MM.1S (cell line): Measurements from ENCODE around the gene ZNF74.

Experiments
- DNase-seq: peaks from one replicate; pipeline ENCODE4 v3.0.0-alpha.2; 2015
- H2AFZ ChIP-seq: fragments of 300-600 bp; sonication (generic); 2 replicates; pipeline ENCODE4 v1.6.0; 2016; ENCODE audit warnings: antibody characterized with exemption, low read length
- H3F3A ChIP-seq: fragments of 300-600 bp; sonication (generic); 2 replicates; pipeline ENCODE4 v1.6.1; 2016; ENCODE audit warnings: mild to moderate bottlenecking, antibody characterized with exemption, low read length, moderate library complexity, mixed read lengths; ENCODE audit not compliant: insufficient read depth
- H3K27ac ChIP-seq: fragments of 300-600 bp; sonication (generic); 2 replicates; pipeline ENCODE4 v1.5.1; 2016; ENCODE audit warnings: mild to moderate bottlenecking, low read length
- H3K27me3 ChIP-seq: fragments of 300-600 bp; sonication (generic); replicated peaks from 2 replicates; pipeline ENCODE4 v1.6.0; 2016; ENCODE audit warnings: low read length; ENCODE audit not compliant: insufficient read depth
- H3K36me3 ChIP-seq: fragments of 300-600 bp; sonication (generic); replicated peaks from 2 replicates; pipeline ENCODE4 v1.6.1; 2016; ENCODE audit warnings: mild to moderate bottlenecking, low read length, mixed read lengths; ENCODE audit not compliant: insufficient read depth
- H3K4me1 ChIP-seq: fragments of 300-600 bp; sonication (generic); 2 replicates; pipeline ENCODE4 v1.6.1; 2016; ENCODE audit warnings: low read length, mixed read lengths
- H3K4me2 ChIP-seq: fragments of 300-600 bp; sonication (generic); 2 replicates; pipeline ENCODE4 v1.6.0; 2016; ENCODE audit warnings: low read depth, low read length
- H3K4me3 ChIP-seq: fragments of 300-600 bp; sonication (generic); 2 replicates; pipeline ENCODE4 v1.5.1; 2016; ENCODE audit warnings: low read length, mixed read lengths
- H3K79me2 ChIP-seq: fragments of 300-600 bp; sonication (generic); 2 replicates; pipeline ENCODE4 v1.6.1; 2016; ENCODE audit warnings: mixed run types, low read length, mixed read lengths
- H3K9ac ChIP-seq: fragments of 300-600 bp; sonication (generic); 2 replicates; pipeline ENCODE4 v1.6.1; 2016; ENCODE audit warnings: low read length, mixed read lengths
- H3K9me2 ChIP-seq: fragments of 300-600 bp; sonication (generic); replicated peaks from 2 replicates; pipeline ENCODE4 v1.6.1; 2016; ENCODE audit warnings: mild to moderate bottlenecking, low read length, mixed read lengths; ENCODE audit not compliant: insufficient read depth
- H3K9me3 ChIP-seq: fragments of 300-600 bp; sonication (generic); replicated peaks from 2 replicates; pipeline ENCODE4 v1.6.1; 2016; ENCODE audit warnings: mild to moderate bottlenecking, low read length, mixed read lengths; ENCODE audit not compliant: insufficient read depth
- H4K20me1 ChIP-seq: fragments of 300-600 bp; sonication (generic); 2 replicates; pipeline ENCODE4 v1.6.1; 2016; ENCODE audit warnings: mild to moderate bottlenecking, low read length, moderate library complexity, mixed read lengths; ENCODE audit not compliant: insufficient read depth
- CTCF ChIP-seq: fragments of 300-600 bp; sonication (generic); IDR thresholded peaks from 2 replicates; pipeline ENCODE4 v1.5.1; 2016; ENCODE audit warnings: antibody characterized with exemption, low read length, mixed read lengths
- EZH2 ChIP-seq: fragments of 300-600 bp; sonication (generic); optimal IDR thresholded peaks from 2 replicates; pipeline ENCODE3; 2017; ENCODE audit warnings: low read depth, mild to moderate bottlenecking, antibody characterized with exemption, low read length, mixed read lengths
- EZH2phosphoT487 ChIP-seq: fragments of 300-600 bp; sonication (generic); IDR thresholded peaks from 2 replicates; pipeline ENCODE4 v1.6.1; 2018; ENCODE audit warnings: antibody characterized with exemption, low read length

The ZNF74 gene

GRCh38 chr22:20439928-20440575, 46.1 kb downstream of the ZNF74 start:
- Histone ChIP-seq H3K27ac (no peak overlapping the region), H3K9me3 (no peaks in the 10 kb centered on the region), H3K79me2 (no peaks in the 10 kb centered on the region), H3K4me2 (no peak overlapping the region), H3K9me2 (no peaks in the 10 kb centered on the region), H3F3A (no peaks in the 10 kb centered on the region), H4K20me1 (no peaks in the 10 kb centered on the region), H3K36me3 (no peaks in the 10 kb centered on the region), H3K9ac (no peak overlapping the region), H2AFZ (no peak overlapping the region), H3K4me3 (no peak overlapping the region), H3K27me3 (peaks cover 34% of the 10 kb centered on the region), H3K4me1 (no peaks in the 10 kb centered on the region)
- DNase-seq, result no peak
- TF ChIP-seq CTCF (no peak), EZH2 (no peak), EZH2phosphoT487 (no peak)

- H3K27me3 ChIP-seq, result peaks cover 25% of the 10 kb centered on the region
- H2AFZ ChIP-seq, result no peak overlapping the region
- no peaks in the 10 kb centered on the region for H3F3A ChIP-seq
- H3K4me1 ChIP-seq, result no peaks in the 10 kb centered on the region
- TF ChIP-seq EZH2phosphoT487 (no peak), CTCF (no peak), EZH2 (no peak)
- no peak for DNase-seq
- no peaks in the 10 kb centered on the region for H3K79me2 ChIP-seq
- no peak overlapping the region for H3K27ac ChIP-seq
- H3K4me2 ChIP-seq, result no peak overlapping the region
- H3K9me3 ChIP-seq, result no peaks in the 10 kb centered on the region
- no peaks in the 10 kb centered on the region for H3K9me2 ChIP-seq
- no peaks in the 10 kb centered on the region for H3K36me3 ChIP-seq
- no peak overlapping the region for H3K9ac ChIP-seq
- H4K20me1 ChIP-seq, result no peaks in the 10 kb centered on the region
- no peak overlapping the region for H3K4me3 ChIP-seq
These were observed 47.0 kb downstream of the ZNF74 start for GRCh38 chr22:20440637-20441591.

- Histone ChIP-seq H3F3A (no peaks in the 10 kb centered on the region), H2AFZ (no peak overlapping the region), H3K9me3 (no peaks in the 10 kb centered on the region), H3K4me3 (no peak overlapping the region), H3K27ac (no peak overlapping the region), H3K9ac (no peak overlapping the region), H3K36me3 (no peaks in the 10 kb centered on the region), H3K9me2 (no peaks in the 10 kb centered on the region), H3K4me1 (no peaks in the 10 kb centered on the region), H3K79me2 (no peaks in the 10 kb centered on the region), H3K27me3 (peaks cover 16% of the 10 kb centered on the region), H4K20me1 (no peaks in the 10 kb centered on the region), H3K4me2 (no peak overlapping the region)
- TF ChIP-seq EZH2, result no peak
- no peak for TF ChIP-seq EZH2phosphoT487
- no peak for TF ChIP-seq CTCF
- no peak for DNase-seq
These were observed 47.9 kb downstream of the ZNF74 start for GRCh38 chr22:20441631-20442484.
